Ascending aorta (tissue), 2 donors: ENCODE measurements around the gene SYTL1. TPM values are rescaled to one million over a fixed set of nuclear protein-coding genes. Genes with fewer than 3 reads are reported as not detected.

Experiments
- DNase-seq, 2 donors: peaks; one replicate each; pipeline ENCODE4 v3.0.0-alpha.2; 2019; ENCODE audit warnings: low spot score in 2 of 2
- H3K27ac ChIP-seq, 2 donors: fragments of 200-600 bp; sonication (generic); one replicate each; pipeline ENCODE4 v1.5.1; 2016 to 2017; ENCODE audit warnings: mild to moderate bottlenecking in 1 of 2
- H3K27me3 ChIP-seq: fragments of 200-600 bp; sonication (generic); one replicate; pipeline ENCODE4 v1.5.1; 2017
- H3K36me3 ChIP-seq, 2 donors: fragments of 200-600 bp; sonication (generic); one replicate each; pipeline ENCODE4 v1.5.1; 2016
- H3K4me1 ChIP-seq, 2 donors: fragments of 200-600 bp; sonication (generic); one replicate each; pipeline ENCODE4 v1.5.1; 2016 to 2017; ENCODE audit warnings: mild to moderate bottlenecking in 1 of 2
- H3K4me3 ChIP-seq, 2 donors: fragments of 200-600 bp; sonication (generic); one replicate each; pipeline ENCODE4 v1.5.1; 2016 to 2017; ENCODE audit warnings: mild to moderate bottlenecking in 1 of 2
- H3K9me3 ChIP-seq, 2 donors: fragments of 200-600 bp; sonication (generic); one replicate each; pipeline ENCODE4 v1.5.1; 2016
- CTCF ChIP-seq, 3 experiments: fragments of 200-600 bp in 2 of 3; fragments of 450-650 bp in 1 of 3; sonication (generic) in 2 of 3; IDR thresholded peaks; one replicate each; pipeline ENCODE4 v1.5.1; 2016 to 2019; ENCODE audit warnings: antibody characterized with exemption in 3 of 3, mild to moderate bottlenecking in 1 of 3, moderate library complexity in 1 of 3
- intact Hi-C: fragments of 100-400 bp; cut with DNase I; formaldehyde crosslinking; loops from one replicate; pipeline ENCODE4 v1.15.1; 2023
- total RNA-seq: library from RNA; depleted of rRNA; stranded (reverse); fragments of >200 nt; gene quantifications from one replicate; pipeline ENCODE4 v1.1.0, GENCODE V29; 2016

Gene SYTL1
- total RNA-seq, 1 donor from 2014 or later: 0.21 TPM

- H3K4me1 ChIP-seq: peaks cover 11% of the 10 kb centered on the region in 2 donors
These were observed 19.2 kb downstream of the SYTL1 start for GRCh38 chr1:27361044-27361402.

GRCh38 chr1:27361553-27361952 lies 19.7 kb downstream of the SYTL1 start:
- Histone ChIP-seq H3K9me3 (no peaks in the 10 kb centered on the region), H3K27me3 (no peaks in the 10 kb centered on the region), H3K36me3 (peaks cover 79 to 84% of the 10 kb centered on the region in 2 donors), H3K27ac (no peak overlapping the region), H3K4me3 (no peak overlapping the region), H3K4me1 (peaks cover 11% of the 10 kb centered on the region in 2 donors)
- no peak for TF ChIP-seq CTCF (IDR thresholded peaks at IDR 0.05)
- intact Hi-C loops: loop anchor here (10.0 kb wide), 1 partner anchor 1763 kb away; the partner anchor contains the start of gene TMEM200B
- no peak for DNase-seq

More at GRCh38 chr1:27361044-27361402, 19.2 kb downstream of the SYTL1 start:
- no peak overlapping the region for H3K27ac ChIP-seq
- no peak for TF ChIP-seq CTCF (IDR thresholded peaks at IDR 0.05)
- H3K27me3 ChIP-seq: no peaks in the 10 kb centered on the region
- DNase-seq: no peak
- H3K36me3 ChIP-seq: peaks cover 84 to 89% of the 10 kb centered on the region in 2 donors
- H3K9me3 ChIP-seq: no peaks in the 10 kb centered on the region
- intact Hi-C loops: loop anchor here (10.0 kb wide), 1 partner anchor 1764 kb away; the partner anchor contains the start of gene TMEM200B
- H3K4me3 ChIP-seq: no peak overlapping the region

GRCh38 chr1:27363766-27364695 lies 22.2 kb downstream of the SYTL1 start:
- no peak for DNase-seq
- no peaks in the 10 kb centered on the region for H3K27me3 ChIP-seq
- TF ChIP-seq CTCF (IDR thresholded peaks at IDR 0.05): no peak
- peaks cover 54 to 59% of the 10 kb centered on the region in 2 donors for H3K36me3 ChIP-seq
- H3K27ac ChIP-seq: peak overlapping the region; percentile 97 to 99
- H3K4me3 ChIP-seq: peak overlapping the region in 1 of 2 donors; percentile 96
- H3K9me3 ChIP-seq: no peaks in the 10 kb centered on the region
- peaks cover 21 to 23% of the 10 kb centered on the region in 2 donors for H3K4me1 ChIP-seq
- intact Hi-C loops: loop anchor here (2.0 to 10.0 kb wide), 2 partner anchors 361 to 1761 kb away; partner anchors contain the start of genes FAM76A and TMEM200B

GRCh38 chr1:27364696-27365371 lies 23.0 kb downstream of the SYTL1 start:
- H3K4me3 ChIP-seq: peak overlapping the region; percentile 70 to 96
- peaks cover 21 to 23% of the 10 kb centered on the region in 2 donors for H3K4me1 ChIP-seq
- no peak for TF ChIP-seq CTCF (IDR thresholded peaks at IDR 0.05)
- intact Hi-C loops: loop anchor here (1.0 to 10.0 kb wide), 4 partner anchors 27 to 1760 kb away; partner anchors contain the start of genes FAM76A, GPR3, TMEM200B and TMEM222
- no peak for DNase-seq
- H3K9me3 ChIP-seq: no peaks in the 10 kb centered on the region
- H3K36me3 ChIP-seq: peaks cover 46 to 51% of the 10 kb centered on the region in 2 donors
- H3K27ac ChIP-seq: peak overlapping the region; percentile 97 to 99
- H3K27me3 ChIP-seq: no peaks in the 10 kb centered on the region

- no peak for TF ChIP-seq CTCF (IDR thresholded peaks at IDR 0.05)
- H3K4me1 ChIP-seq: peaks cover 21 to 23% of the 10 kb centered on the region in 2 donors
- intact Hi-C loops: loop anchor here (1.0 to 10.0 kb wide), 6 partner anchors 27 to 1759 kb away; partner anchors contain the start of genes FAM76A, GPR3, STX12 and TMEM200B
These were observed 23.7 kb downstream of the SYTL1 start for GRCh38 chr1:27365372-27366112.

More at GRCh38 chr1:27365372-27366112, 23.7 kb downstream of the SYTL1 start:
- Histone ChIP-seq H3K36me3 (peaks cover 39 to 44% of the 10 kb centered on the region in 2 donors), H3K27me3 (no peaks in the 10 kb centered on the region), H3K4me3 (peak overlapping the region; percentile 70 to 96), H3K9me3 (no peaks in the 10 kb centered on the region), H3K27ac (peak overlapping the region; percentile 97 to 99)
- DNase-seq: peak; percentile 66 to 95
